GM12872 (cell line): Measurements from ENCODE around the gene CCNY.
A peak's percentile ranks its signal among the peaks of the same experiment; 100 is the strongest.

Experiments used
- TF ChIP-seq, protein P1 (sequence below): IDR thresholded peaks from 3 replicates; pipeline ENCODE4 v1.5.1; 2011; ENCODE audit warnings: low read depth, mild to moderate bottlenecking, low read length, moderate library complexity; ENCODE audit not compliant: insufficient read depth

CCNY gene

DNA sequence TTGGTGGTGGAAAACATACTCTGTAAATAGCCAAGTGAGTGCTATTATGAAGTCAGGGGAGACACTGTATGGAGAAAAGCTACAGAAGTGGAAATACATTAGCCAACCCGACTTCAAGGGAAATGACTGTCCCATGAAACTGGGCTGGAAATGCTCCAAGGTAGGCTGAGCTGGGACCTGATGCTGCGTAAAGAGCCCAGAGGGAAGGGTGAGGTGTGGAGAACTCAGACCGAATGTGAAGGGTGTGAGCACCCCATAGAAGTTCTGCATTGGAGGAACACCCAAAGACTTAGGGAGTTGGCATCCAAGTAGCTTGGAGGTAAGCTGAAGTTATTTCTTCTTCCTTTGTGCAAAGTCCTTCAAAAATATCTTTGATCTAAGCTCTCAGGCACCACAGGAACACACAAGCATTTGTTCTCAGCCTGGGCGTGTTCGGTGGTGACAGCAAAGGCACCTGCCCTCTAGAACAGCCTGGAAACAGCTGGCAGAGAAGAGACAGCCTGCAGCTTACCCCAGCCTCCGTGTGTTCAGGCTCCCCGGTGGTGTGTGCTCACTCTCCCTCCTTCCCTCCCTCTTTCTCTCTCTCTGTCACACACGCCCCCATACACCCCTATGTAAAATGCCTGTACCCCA, 249.7 kb downstream of the CCNY start:
- TF ChIP-seq, protein P1, sequence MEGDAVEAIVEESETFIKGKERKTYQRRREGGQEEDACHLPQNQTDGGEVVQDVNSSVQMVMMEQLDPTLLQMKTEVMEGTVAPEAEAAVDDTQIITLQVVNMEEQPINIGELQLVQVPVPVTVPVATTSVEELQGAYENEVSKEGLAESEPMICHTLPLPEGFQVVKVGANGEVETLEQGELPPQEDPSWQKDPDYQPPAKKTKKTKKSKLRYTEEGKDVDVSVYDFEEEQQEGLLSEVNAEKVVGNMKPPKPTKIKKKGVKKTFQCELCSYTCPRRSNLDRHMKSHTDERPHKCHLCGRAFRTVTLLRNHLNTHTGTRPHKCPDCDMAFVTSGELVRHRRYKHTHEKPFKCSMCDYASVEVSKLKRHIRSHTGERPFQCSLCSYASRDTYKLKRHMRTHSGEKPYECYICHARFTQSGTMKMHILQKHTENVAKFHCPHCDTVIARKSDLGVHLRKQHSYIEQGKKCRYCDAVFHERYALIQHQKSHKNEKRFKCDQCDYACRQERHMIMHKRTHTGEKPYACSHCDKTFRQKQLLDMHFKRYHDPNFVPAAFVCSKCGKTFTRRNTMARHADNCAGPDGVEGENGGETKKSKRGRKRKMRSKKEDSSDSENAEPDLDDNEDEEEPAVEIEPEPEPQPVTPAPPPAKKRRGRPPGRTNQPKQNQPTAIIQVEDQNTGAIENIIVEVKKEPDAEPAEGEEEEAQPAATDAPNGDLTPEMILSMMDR = no peak

DNA sequence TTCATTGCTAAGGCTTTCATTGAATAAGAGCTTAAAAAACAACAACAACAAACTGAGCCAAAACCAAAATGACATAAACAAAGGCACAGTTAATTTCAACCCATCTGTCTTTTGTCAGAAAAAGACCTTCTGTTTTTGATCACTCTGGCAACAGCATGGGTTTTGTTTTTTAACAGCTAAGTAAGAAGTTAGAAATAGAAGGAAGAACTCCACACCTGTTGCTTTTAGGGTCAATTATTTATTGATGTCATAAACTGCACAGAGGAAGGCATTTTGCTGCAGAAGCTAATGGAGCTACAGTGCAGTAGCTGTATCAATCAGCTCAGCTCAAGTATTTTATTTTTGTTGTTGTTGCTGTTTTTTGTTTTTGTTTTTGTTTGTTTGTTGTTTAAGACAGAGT, 252.5 kb downstream of the CCNY start:
- TF ChIP-seq, protein P1 = no peak

DNA sequence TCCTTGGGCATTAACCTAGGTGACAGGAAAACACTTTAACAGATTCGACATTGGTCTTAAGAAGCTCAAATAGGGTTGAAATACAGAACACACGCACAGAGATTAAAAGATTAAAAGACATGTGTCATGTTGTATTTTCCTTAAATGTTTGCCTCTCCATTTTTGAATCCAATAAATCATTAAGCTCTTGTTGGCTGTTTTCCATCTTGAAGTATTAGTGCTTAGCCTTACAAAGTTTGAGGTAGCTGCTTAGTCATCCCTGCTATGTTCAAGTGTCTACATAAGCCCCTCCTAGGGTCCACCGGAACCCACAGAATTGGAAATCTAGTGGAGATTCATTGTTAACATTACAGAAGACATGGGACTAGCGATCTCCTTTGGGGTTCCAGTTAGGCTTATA, 256.1 kb downstream of the CCNY start:
- TF ChIP-seq, protein P1 = no peak

DNA sequence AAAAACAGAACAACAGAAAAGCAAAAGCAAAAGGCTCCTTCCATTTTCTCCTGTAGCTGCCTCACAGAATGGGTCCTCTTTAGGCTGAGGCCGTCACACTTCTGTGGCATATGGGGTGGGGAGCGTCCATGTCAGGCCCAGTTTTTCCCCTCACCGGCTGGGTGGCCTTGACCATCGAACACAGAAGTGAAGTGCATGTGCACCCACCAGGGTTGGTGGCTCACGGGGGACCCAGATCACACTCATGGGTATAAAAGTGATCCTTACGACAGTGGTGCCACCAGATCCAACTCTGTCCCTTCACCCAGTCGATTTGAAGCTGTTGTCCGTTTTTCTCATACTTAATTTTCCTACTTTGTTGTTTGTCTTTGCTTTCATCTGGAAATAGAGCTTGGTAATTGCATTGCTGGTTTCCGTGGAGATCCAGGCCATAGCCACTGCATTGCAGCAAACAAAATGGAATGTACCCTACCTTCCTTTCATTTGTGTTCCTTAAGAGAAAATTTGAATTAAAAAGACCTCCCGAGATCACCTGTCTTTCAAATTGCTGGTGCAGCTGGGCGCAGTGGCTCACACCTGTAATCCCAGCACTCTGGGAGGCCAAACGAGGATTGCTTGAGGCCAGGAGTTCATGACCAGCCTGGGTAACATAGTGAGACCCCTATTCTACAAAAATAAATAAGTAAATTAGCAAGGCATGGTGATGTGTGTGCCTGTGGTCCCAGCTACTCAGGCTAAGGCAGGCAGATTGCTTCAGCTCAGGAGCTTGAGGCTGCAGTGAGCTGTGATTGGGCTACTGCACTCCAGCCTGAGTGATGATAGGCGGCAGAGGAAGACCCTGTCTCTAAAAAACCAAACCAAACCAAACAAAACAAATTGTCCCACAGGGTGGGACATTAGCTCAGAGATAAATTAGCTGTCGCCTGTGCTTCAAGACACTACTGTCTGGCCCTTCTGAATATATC, 258.1 kb downstream of the CCNY start:
- TF ChIP-seq, protein P1 = no peak

DNA sequence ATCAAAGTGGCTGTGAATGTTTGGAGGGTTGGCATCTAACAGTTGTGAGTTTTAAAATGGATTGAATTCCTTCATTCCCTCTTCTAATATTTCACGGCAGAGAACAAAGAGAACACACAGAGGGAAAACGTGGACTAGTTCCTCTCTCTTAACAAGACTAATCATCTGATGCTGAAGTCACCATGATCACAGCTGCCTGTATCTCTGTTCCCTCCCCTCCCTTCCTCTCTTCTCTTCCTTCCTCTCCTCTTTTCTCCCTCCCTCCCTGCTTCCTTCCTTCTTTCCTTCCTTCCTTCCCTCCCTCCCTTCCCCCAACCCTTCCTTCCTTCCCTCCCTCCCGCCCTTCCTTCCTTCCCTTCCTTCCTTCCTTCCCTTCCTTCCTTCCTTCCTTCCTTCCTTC, 258.8 kb downstream of the CCNY start:
- TF ChIP-seq, protein P1 = no peak

DNA sequence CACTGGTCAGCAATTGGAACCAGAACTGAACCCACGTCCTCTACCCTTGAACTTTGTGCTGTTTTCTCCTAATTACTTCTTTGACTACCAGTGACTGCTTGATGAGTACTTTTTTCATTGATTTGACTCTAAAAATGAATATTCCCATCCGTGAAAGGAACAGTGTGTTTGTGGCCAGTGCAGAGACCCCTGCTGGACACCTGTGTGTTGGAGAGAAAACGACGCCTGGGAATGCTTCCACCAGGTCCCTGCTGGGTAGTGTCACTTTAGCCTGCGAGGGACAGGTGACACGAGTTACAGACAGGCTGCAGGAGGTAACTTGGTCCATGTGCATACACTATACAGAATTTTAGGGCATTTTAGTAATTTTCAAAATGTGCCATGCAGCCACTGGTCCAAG, 262.1 kb downstream of the CCNY start:
- TF ChIP-seq, protein P1 = peak; percentile 16; the same call in 1 of the 3 replicates

DNA sequence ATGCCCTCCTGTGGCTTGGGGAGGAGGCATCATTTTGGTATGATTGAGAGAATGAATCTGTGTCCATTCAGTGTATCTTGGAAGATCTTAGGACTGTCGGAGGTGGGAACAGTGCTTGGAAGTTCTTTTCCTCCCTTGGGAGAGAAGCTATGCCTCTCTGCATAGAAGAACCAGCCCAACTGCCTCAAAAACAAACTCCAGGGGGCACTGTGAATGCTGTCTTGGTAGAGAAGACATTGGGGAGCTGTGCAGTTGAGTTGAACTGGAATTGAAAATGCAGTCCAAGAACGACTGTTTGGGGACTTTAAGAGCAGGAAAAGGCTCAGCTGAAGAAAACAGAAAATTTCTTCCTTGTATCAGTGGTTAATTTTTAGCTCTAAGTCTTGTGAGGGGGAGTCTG, 263.9 kb downstream of the CCNY start:
- TF ChIP-seq, protein P1 = 0 out of 3 replicates have a peak, but pooled peaks have one; percentile 16
